Right atrium auricular region (tissue), 2 donors: ENCODE data around the gene STAG1. TPM values are rescaled to one million over a fixed set of nuclear protein-coding genes. Genes with fewer than 3 reads are reported as not detected.

Experiments
- DNase-seq: peaks from one replicate; pipeline ENCODE4 v3.0.0-alpha.2; 2019; ENCODE audit warnings: low spot score
- H3K27ac ChIP-seq, 2 donors: fragments of 200-600 bp; sonication (generic); 1 replicate in 1 of 2; 2 replicates in 1 of 2; pipeline ENCODE4 v1.5.1; 2016 to 2019
- H3K27me3 ChIP-seq, 2 donors: fragments of 200-600 bp; sonication (generic); one replicate each; pipeline versions ENCODE4 v1.5.1 to v1.6.0; 2017 to 2019
- H3K36me3 ChIP-seq: fragments of 200-600 bp; sonication (generic); one replicate; pipeline ENCODE4 v1.5.1; 2016
- H3K4me1 ChIP-seq, 2 donors: fragments of 200-600 bp; sonication (generic); one replicate each; pipeline versions ENCODE4 v1.5.1 to v1.6.0; 2017 to 2019
- H3K4me3 ChIP-seq, 2 donors: fragments of 200-600 bp; sonication (generic); 1 replicate in 1 of 2; 2 replicates in 1 of 2; pipeline ENCODE4 v1.5.1; 2017 to 2019; ENCODE audit warnings: mild to moderate bottlenecking in 1 of 2, moderate library complexity in 1 of 2
- H3K9me3 ChIP-seq, 2 donors: fragments of 200-600 bp; sonication (generic); one replicate each; pipeline ENCODE4 v1.5.1; 2019
- total RNA-seq, 2 donors: library from RNA; depleted of rRNA; stranded (reverse); fragments of >200 nt; gene quantifications; one replicate each; pipeline ENCODE4 v1.1.0, GENCODE V29; 2016
- TF ChIP-seq, protein P1 (sequence below), 2 donors: fragments of 200-600 bp; sonication (generic); IDR thresholded peaks; one replicate each; pipeline ENCODE4 v1.5.1; 2019; ENCODE audit warnings: antibody characterized with exemption in 2 of 2

The STAG1 gene
- total RNA-seq, 2 donors from 2014 or later, result 16.5 to 24.8 TPM

GRCh38 chr3:136291302-136291701 is 460.9 kb downstream of the STAG1 start:
- Histone ChIP-seq H3K9me3 (no peaks in the 10 kb centered on the region), H3K27ac (no peak overlapping the region), H3K4me3 (no peak overlapping the region), H3K36me3 (peaks cover 31% of the 10 kb centered on the region), H3K27me3 (no peaks in the 10 kb centered on the region), H3K4me1 (no peaks in the 10 kb centered on the region)
- DNase-seq, result no peak
- TF ChIP-seq, protein P1, sequence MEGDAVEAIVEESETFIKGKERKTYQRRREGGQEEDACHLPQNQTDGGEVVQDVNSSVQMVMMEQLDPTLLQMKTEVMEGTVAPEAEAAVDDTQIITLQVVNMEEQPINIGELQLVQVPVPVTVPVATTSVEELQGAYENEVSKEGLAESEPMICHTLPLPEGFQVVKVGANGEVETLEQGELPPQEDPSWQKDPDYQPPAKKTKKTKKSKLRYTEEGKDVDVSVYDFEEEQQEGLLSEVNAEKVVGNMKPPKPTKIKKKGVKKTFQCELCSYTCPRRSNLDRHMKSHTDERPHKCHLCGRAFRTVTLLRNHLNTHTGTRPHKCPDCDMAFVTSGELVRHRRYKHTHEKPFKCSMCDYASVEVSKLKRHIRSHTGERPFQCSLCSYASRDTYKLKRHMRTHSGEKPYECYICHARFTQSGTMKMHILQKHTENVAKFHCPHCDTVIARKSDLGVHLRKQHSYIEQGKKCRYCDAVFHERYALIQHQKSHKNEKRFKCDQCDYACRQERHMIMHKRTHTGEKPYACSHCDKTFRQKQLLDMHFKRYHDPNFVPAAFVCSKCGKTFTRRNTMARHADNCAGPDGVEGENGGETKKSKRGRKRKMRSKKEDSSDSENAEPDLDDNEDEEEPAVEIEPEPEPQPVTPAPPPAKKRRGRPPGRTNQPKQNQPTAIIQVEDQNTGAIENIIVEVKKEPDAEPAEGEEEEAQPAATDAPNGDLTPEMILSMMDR (IDR thresholded peaks at IDR 0.05), result no peak

Other genes starting within 250 kb of the STAG1 start
- gene SLC35G2, start 66.7 kb upstream of the STAG1 start, total RNA-seq, result 1 to 10 TPM; 6.0 to 8.7 TPM
- gene NCK1, start 109.8 kb upstream of the STAG1 start, total RNA-seq, result 10 to 100 TPM; 21.5 to 22.0 TPM
- under 1 TPM in 1 of 2 donors, not detected in 1; 0.41 TPM for gene IL20RB, start 205.6 kb upstream of the STAG1 start, total RNA-seq